GM19240 (cell line): ENCODE results near the gene CDKN2B.
A peak's percentile ranks its signal among the peaks of the same experiment; 100 is the strongest.
"Not testable (repeated sequence)": the region's sequence is repeated elsewhere in the genome, so short reads cannot be mapped to it uniquely, and the experiment has no call there.

ENCODE experiments used
- DNase-seq: peaks from one replicate; pipeline ENCODE4 v3.0.0; 2011; ENCODE audit warnings: low spot score; ENCODE audit not compliant: insufficient read length

Gene CDKN2B

GRCh38 chr9:21969011-21969940, 39.8 kb downstream of the CDKN2B start:
- DNase-seq = no peak

DNA sequence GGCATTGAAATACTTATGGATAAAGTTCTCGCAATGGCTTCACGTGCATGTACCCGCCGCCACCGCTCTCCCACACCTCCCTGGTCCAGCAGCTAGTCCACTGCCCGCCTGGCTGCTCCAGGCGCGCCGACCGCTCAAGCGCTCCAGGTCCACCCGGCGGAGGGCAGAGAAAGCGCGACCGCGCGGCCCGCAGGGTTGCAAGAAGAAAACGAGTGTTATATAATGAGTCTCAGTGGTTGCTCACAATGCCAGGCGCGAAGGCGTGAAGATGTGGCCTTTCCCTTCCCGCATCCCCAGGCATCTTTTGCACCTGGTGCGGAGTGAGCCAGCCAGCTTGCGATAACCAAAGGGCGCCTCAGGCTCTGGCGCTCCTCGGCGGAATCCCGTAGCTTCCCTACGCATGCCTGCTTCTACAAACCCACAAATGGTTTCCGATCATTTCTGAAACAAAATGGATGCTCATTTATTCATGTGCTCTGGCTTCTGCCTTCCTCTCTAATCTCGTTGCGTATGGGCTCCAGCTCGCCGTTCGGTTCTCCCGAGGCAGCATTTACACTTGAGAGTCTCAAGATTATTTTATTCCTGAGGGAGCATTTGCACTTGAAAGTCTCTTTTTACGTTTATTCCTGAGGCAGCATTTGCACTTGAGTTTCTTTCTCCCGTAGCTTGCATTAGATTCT, 40.6 kb downstream of the CDKN2B start:
- no peak for DNase-seq

GRCh38 chr9:21967702-21968101, 41.4 kb downstream of the CDKN2B start:
- no peak for DNase-seq

GRCh38 chr9:21967169-21967568, 41.9 kb downstream of the CDKN2B start:
- DNase-seq = no peak

- no peak for DNase-seq
These were observed 42.8 kb downstream of the CDKN2B start for GRCh38 chr9:21966140-21966851.

GRCh38 chr9:21965401-21965951, 43.6 kb downstream of the CDKN2B start:
- peak; percentile 48 for DNase-seq

- no peak for DNase-seq
These were observed 44.1 kb downstream of the CDKN2B start for GRCh38 chr9:21964925-21965385.

GRCh38 chr9:21961569-21961968, 47.5 kb downstream of the CDKN2B start:
- no peak for DNase-seq

DNA sequence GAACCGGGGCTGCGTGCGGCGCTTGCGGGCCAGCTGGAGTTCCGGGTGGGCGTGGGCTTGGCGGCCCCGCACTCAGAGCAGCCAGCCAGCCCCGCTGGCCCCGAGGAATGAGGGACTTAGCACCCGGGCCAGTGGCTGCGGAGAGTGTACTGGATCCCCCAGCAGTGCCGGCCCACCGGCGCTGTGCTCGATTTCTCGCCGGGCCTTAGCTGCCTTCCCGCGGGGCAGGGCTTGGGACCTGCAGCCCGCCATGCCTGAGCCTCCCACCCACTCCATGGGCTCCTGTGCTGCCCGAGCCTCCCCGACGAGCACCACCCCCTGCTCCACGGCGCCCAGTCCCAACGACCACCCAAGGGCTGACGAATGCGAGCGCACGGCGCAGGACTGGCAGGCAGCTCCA, 49.8 kb downstream of the CDKN2B start:
- DNase-seq = not testable (repeated sequence)

- no peak for DNase-seq
These were observed 50.3 kb downstream of the CDKN2B start for GRCh38 chr9:21958833-21959232.
